Lung (tissue), 12 donors: ENCODE measurements around the gene ARPIN. TPM values are rescaled to one million over a fixed set of nuclear protein-coding genes. Genes with fewer than 3 reads are reported as not detected.

Experiments
- ATAC-seq: fragments of 200-7000 bp; cut with Tn5 transposase; one replicate; pipeline ENCODE4 v1.9.1; 2020; ENCODE audit warnings: moderate number of reproducible peaks; ENCODE audit not compliant: insufficient read depth, low FRiP score
- DNase-seq, 3 donors: peaks; one replicate each; pipeline ENCODE4 v3.0.0-alpha.2; 2013 to 2017
- H3K27ac ChIP-seq, 2 donors: one replicate each; pipeline ENCODE4 v1.5.1; 2013; ENCODE audit warnings: mild to moderate bottlenecking in 2 of 2, moderate library complexity in 2 of 2, control low read depth in 1 of 2, inconsistent platforms in 1 of 2, low read depth in 1 of 2, low read length in 1 of 2
- H3K27me3 ChIP-seq, 3 donors: one replicate each; pipeline ENCODE4 v1.5.1; 2013; ENCODE audit warnings: low read length in 2 of 3; ENCODE audit not compliant: control insufficient read depth in 3 of 3, insufficient read depth in 3 of 3
- H3K36me3 ChIP-seq, 4 donors: one replicate each; pipeline ENCODE4 v1.5.1; 2013; ENCODE audit warnings: low read length in 4 of 4, mild to moderate bottlenecking in 1 of 4, moderate library complexity in 1 of 4; ENCODE audit not compliant: control insufficient read depth in 4 of 4, insufficient read depth in 4 of 4
- H3K4me1 ChIP-seq, 5 donors: one replicate each; pipeline ENCODE4 v1.5.1; 2013; ENCODE audit warnings: low read length in 5 of 5, mild to moderate bottlenecking in 2 of 5, moderate library complexity in 1 of 5; ENCODE audit not compliant: control insufficient read depth in 5 of 5, insufficient read depth in 5 of 5
- H3K4me3 ChIP-seq: one replicate; pipeline ENCODE4 v1.5.1; 2013; ENCODE audit warnings: mild to moderate bottlenecking, control low read depth, moderate library complexity
- H3K9ac ChIP-seq, 2 donors: one replicate each; pipeline ENCODE4 v1.5.1; 2013; ENCODE audit warnings: low read length in 2 of 2, control low read depth in 1 of 2; ENCODE audit not compliant: insufficient read depth in 1 of 2
- H3K9me3 ChIP-seq, 4 donors: one replicate each; pipeline ENCODE4 v1.5.1; 2013; ENCODE audit warnings: low read length in 3 of 4, mild to moderate bottlenecking in 1 of 4, moderate library complexity in 1 of 4; ENCODE audit not compliant: control insufficient read depth in 4 of 4, insufficient read depth in 3 of 4
- WGBS, 2 donors: extraction: QIAGEN DNeasy Blood & Tissue Kit; methylation state at CpG; one replicate each; pipeline ENCODE4 v1.1.7; 2013; 5-methylcytosine and 5-hydroxymethylcytosine counted together
- polyA plus RNA-seq, 2 donors: library from polyadenylated mRNA; stranded (reverse); fragments of 200-250 nt; gene quantifications; one replicate each; pipeline ENCODE4 v1.2.1, GENCODE V29; 2013
- total RNA-seq, 2 donors: library from RNA; depleted of rRNA in 1 of 2; stranded (reverse); fragments of >200 nt in 1 of 2; gene quantifications; one replicate each; pipeline ENCODE4 v1.2.1, GENCODE V29; 2014 to 2021
- TF ChIP-seq, protein P1 (sequence below): IDR thresholded peaks from 2 replicates; pipeline ENCODE4 v1.5.1; 2012; ENCODE audit warnings: mild to moderate bottlenecking; ENCODE audit errors: control extremely low read depth, extremely low read depth
- donor health status: control.
- donor health status: control.
- donor health status: Bipolar disorder and iron deficiency.
- donor health status: healthy.
- donor health status: DM: yes; HTN: yes; CAD: no.

Gene ARPIN
- total and polyA plus RNA-seq, 4 donors = 9.0 to 28.5 (median 18.7) TPM

DNA sequence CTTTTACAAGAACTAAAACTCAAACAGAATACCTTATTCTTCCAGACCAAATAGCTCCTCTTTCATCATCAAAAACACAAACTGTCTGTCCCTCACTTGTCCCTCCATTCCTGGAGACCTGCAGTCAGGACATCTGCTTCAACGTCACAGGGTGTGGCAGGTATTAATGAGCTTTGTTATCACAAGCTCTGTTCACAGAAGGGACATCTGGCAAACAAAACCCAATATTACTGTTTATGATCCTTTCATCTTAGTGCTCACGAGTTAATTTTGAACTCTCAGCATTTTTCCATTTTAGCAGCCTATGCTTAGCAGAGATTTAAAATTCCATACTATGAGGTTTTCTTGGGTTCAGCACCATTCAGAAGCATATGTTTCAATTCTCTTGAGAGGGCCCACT is 51.9 kb downstream of the ARPIN start:
- DNase-seq (no peak), ATAC-seq (no peak)
- no peak overlapping the region for H3K9ac ChIP-seq
- WGBS, 2 donors = 82 to 96% methylated on average over 2 of the region's 2 CpGs
- no peaks in the 10 kb centered on the region for H3K4me1 ChIP-seq
- no peak overlapping the region for H3K27ac ChIP-seq
- peaks cover 0 to 25% (median 16%) of the 10 kb centered on the region in 4 donors for H3K36me3 ChIP-seq
- no peak overlapping the region for H3K4me3 ChIP-seq
- TF ChIP-seq, protein P1, sequence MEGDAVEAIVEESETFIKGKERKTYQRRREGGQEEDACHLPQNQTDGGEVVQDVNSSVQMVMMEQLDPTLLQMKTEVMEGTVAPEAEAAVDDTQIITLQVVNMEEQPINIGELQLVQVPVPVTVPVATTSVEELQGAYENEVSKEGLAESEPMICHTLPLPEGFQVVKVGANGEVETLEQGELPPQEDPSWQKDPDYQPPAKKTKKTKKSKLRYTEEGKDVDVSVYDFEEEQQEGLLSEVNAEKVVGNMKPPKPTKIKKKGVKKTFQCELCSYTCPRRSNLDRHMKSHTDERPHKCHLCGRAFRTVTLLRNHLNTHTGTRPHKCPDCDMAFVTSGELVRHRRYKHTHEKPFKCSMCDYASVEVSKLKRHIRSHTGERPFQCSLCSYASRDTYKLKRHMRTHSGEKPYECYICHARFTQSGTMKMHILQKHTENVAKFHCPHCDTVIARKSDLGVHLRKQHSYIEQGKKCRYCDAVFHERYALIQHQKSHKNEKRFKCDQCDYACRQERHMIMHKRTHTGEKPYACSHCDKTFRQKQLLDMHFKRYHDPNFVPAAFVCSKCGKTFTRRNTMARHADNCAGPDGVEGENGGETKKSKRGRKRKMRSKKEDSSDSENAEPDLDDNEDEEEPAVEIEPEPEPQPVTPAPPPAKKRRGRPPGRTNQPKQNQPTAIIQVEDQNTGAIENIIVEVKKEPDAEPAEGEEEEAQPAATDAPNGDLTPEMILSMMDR = no peak
- no peaks in the 10 kb centered on the region for H3K27me3 ChIP-seq
- no peaks in the 10 kb centered on the region for H3K9me3 ChIP-seq

DNA sequence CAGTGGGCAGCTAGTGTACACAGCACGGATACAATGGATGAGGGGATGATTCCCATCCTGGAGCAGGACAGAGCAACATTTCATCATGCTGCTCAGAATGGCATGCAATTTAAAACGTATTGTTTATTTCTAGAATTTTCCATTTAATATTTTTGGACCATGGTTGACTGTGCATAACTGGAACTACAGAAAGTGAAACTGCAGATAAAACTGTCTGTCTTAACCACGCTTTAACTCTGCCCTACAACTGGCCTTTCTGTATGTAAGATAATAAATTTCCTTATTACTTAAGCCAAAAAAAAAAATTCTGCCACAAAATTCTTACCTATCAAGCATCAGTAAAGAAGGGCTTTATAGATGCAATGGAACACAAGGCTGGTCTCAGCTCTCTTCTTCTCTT is 52.3 kb downstream of the ARPIN start:
- no peaks in the 10 kb centered on the region for H3K4me1 ChIP-seq
- TF ChIP-seq, protein P1 = no peak
- H3K27ac ChIP-seq = no peak overlapping the region
- DNase-seq (no peak), ATAC-seq (no peak)
- 75 to 80% methylated on average over 3 of the region's 3 CpGs for WGBS, 2 donors
- no peak overlapping the region for H3K9ac ChIP-seq
- H3K9me3 ChIP-seq = no peaks in the 10 kb centered on the region
- H3K4me3 ChIP-seq = no peak overlapping the region
- no peaks in the 10 kb centered on the region for H3K27me3 ChIP-seq
- peaks cover 0 to 24% (median 15%) of the 10 kb centered on the region in 4 donors for H3K36me3 ChIP-seq

DNA sequence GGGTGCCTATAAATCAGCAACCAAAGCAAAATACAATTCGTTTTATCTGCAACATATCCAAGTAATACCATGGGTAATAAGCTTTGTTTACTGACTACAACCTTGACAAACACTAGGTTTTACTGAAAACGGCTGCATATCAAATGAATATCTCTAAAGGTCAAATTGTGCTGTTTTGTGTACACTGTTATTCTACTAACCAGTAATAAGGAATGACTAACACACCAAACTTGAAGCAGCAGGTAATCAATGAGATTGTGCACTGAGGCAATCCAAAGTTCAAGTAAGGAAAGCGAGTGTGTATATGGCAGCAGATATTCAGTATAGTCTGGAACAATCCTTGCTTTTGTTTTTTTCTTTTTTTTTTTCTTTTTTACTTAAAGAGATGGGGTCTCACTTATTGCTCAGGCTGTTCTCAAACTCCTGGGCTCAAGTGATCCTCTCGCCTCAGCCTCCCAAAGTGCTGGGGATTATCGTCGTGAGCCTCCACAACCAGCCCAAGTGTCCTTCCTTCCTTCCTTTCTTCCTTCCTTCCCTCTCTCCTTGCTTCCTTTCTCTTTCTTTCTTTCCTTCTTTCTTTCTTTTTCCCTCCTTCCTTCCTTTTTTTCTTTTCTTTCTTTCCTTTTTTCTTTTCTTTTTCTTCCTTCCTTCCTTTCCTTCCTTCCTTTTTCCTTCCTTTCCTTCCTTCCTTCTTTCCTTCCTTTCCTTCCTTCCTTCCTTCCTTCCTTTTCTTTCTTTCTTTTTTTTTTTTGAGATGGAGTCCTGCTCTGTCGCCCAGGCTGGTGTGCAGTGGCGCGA is 53.9 kb downstream of the ARPIN start:
- TF ChIP-seq, protein P1 = no peak
- DNase-seq (no peak), ATAC-seq (no peak)
- no peak overlapping the region for H3K9ac ChIP-seq
- 89 to 90% methylated on average over 9 of the region's 9 CpGs for WGBS, 2 donors
- no peaks in the 10 kb centered on the region for H3K27me3 ChIP-seq
- peaks cover 0 to 22% (median 14%) of the 10 kb centered on the region in 4 donors for H3K36me3 ChIP-seq
- no peak overlapping the region for H3K4me3 ChIP-seq
- no peak overlapping the region for H3K27ac ChIP-seq
- no peaks in the 10 kb centered on the region for H3K9me3 ChIP-seq
- no peaks in the 10 kb centered on the region for H3K4me1 ChIP-seq
